HCT116 (cell line): ENCODE data around the gene PAX5. TPM values are rescaled to one million over a fixed set of nuclear protein-coding genes. Genes with fewer than 3 reads are reported as not detected.

Source experiments
- ATAC-seq: fragments of 200-7000 bp; cut with Tn5 transposase; 2 replicates; pipeline ENCODE4 v1.9.1; 2020; ENCODE audit warnings: mild to moderate bottlenecking, moderate library complexity
- BruUV-seq: library from RNA; stranded (reverse); fragments of 400-500 nt; replicated peaks from 2 replicates; lab custom pipeline; 2021; lab: Mats Ljungman, UMichigan
- CTCF ChIA-PET: fragments of 300-600 bp; sonication (Branson Sonifier 250); formaldehyde crosslinking; loops from one replicate; lab custom pipeline; 2021; ENCODE audit warnings: antibody characterized with exemption; lab: Charles Lee
- POLR2A ChIA-PET: fragments of 300-600, 350-600 bp; sonication (Branson Sonifier 250); formaldehyde crosslinking; loops from one replicate; lab custom pipeline; 2021; ENCODE audit warnings: antibody characterized with exemption; lab: Charles Lee
- RAD21 ChIA-PET, 2 experiments: fragments of 300-600 bp; sonication (Branson Sonifier 250); formaldehyde crosslinking; loops; one replicate each; lab custom pipeline; 2023; ENCODE audit warnings: low total read pairs in 2 of 2; ENCODE audit not compliant: uncharacterized antibody in 2 of 2, unreplicated experiment in 2 of 2, low non-redundant PET in 1 of 2; lab: Charles Lee
- DNase-seq: peaks from one replicate; pipeline ENCODE4 v3.0.0-alpha.2; 2010; ENCODE audit warnings: low read depth, low spot score
- H2AFZ ChIP-seq: fragments of 200-600 bp; shearing (Covaris generic), sonication (generic); 2 replicates; pipeline ENCODE4 v1.6.1; 2017; ENCODE audit warnings: low read depth, mixed run types, mixed read lengths, antibody characterized with exemption, low read length; ENCODE audit not compliant: poor library complexity, severe bottlenecking
- H3K27ac ChIP-seq: 2 replicates; pipeline ENCODE4 v1.5.1; 2012; ENCODE audit warnings: low read depth, low read length
- H3K27me3 ChIP-seq: fragments of 200-600 bp; sonication (generic); 2 replicates; pipeline ENCODE4 v1.6.1; 2016; ENCODE audit warnings: mixed run types, low read length, mixed read lengths; ENCODE audit not compliant: insufficient read depth
- H3K36me3 ChIP-seq, 2 experiments: fragments of 200-500 bp in 1 of 2; fragments of 200-600 bp in 1 of 2; sonication (Bioruptor generic) in 1 of 2; sonication (generic) in 1 of 2; 2 replicates each; pipeline versions ENCODE4 v1.5.1 to v1.6.1; 2014 to 2016; ENCODE audit warnings: low read length in 2 of 2, inconsistent platforms in 1 of 2, mixed read lengths in 1 of 2, mixed run types in 1 of 2; ENCODE audit not compliant: insufficient read depth in 2 of 2, control insufficient read depth in 1 of 2
- H3K4me1 ChIP-seq, 2 experiments: fragments of 200-600 bp in 1 of 2; sonication (generic) in 1 of 2; 2 replicates each; pipeline versions ENCODE4 v1.5.1 to v1.6.1; 2012 to 2017; ENCODE audit warnings: low read length in 2 of 2, inconsistent platforms in 1 of 2, mild to moderate bottlenecking in 1 of 2, mixed read lengths in 1 of 2, mixed run types in 1 of 2, moderate library complexity in 1 of 2; ENCODE audit not compliant: insufficient read depth in 2 of 2, control insufficient read depth in 1 of 2
- H3K4me2 ChIP-seq: fragments of 200-600 bp; sonication (generic); 2 replicates; pipeline ENCODE4 v1.6.1; 2017; ENCODE audit warnings: mixed run types, low read length, mixed read lengths
- H3K4me3 ChIP-seq, 2 experiments: fragments of 200-600 bp in 1 of 2; sonication (generic) in 1 of 2; replicated peaks in 1 of 2; 2 replicates each; pipeline ENCODE4 v1.5.1; 2011 to 2016; ENCODE audit warnings: low read length in 2 of 2, control low read depth in 1 of 2, low read depth in 1 of 2, mild to moderate bottlenecking in 1 of 2, mixed read lengths in 1 of 2, mixed run types in 1 of 2
- H3K79me2 ChIP-seq: fragments of 200-600 bp; sonication (generic); 2 replicates; pipeline ENCODE4 v1.6.1; 2017; ENCODE audit warnings: mild to moderate bottlenecking, mixed run types, low read length, moderate library complexity, mixed read lengths; ENCODE audit not compliant: insufficient read depth
- H3K9ac ChIP-seq: fragments of 200-600 bp; sonication (generic); 2 replicates; pipeline ENCODE4 v1.6.1; 2016; ENCODE audit warnings: low read length, mixed read lengths
- H3K9me2 ChIP-seq: fragments of 200-600 bp; sonication (generic), shearing (Covaris generic); 2 replicates; pipeline ENCODE4 v1.6.1; 2017; ENCODE audit warnings: mixed run types, mild to moderate bottlenecking, moderate library complexity; ENCODE audit not compliant: insufficient read depth
- H3K9me3 ChIP-seq, 2 experiments: fragments of 200-500 bp in 1 of 2; fragments of 200-600 bp in 1 of 2; sonication (Bioruptor generic) in 1 of 2; sonication (generic) in 1 of 2; 2 replicates each; pipeline ENCODE4 v1.6.1; 2014 to 2017; ENCODE audit warnings: low read length in 2 of 2, mixed read lengths in 2 of 2, inconsistent platforms in 1 of 2, low read depth in 1 of 2, mild to moderate bottlenecking in 1 of 2, mixed run types in 1 of 2, moderate library complexity in 1 of 2; ENCODE audit not compliant: control insufficient read depth in 1 of 2, insufficient read depth in 1 of 2
- H4K20me1 ChIP-seq: fragments of 200-600 bp; sonication (generic), shearing (Covaris generic); 2 replicates; pipeline ENCODE4 v1.6.1; 2017; ENCODE audit warnings: mixed run types, mild to moderate bottlenecking, moderate library complexity; ENCODE audit not compliant: insufficient read depth
- CBX3 ChIP-seq: IDR thresholded peaks from 2 replicates; pipeline ENCODE4 v1.6.1; 2012; ENCODE audit warnings: low read depth
- CEBPB ChIP-seq: IDR thresholded peaks from 2 replicates; pipeline ENCODE4 v1.6.1; 2012; ENCODE audit warnings: low read depth
- EGR1 ChIP-seq: IDR thresholded peaks from 2 replicates; pipeline ENCODE4 v1.6.1; 2012; ENCODE audit warnings: low read depth
- ELF1 ChIP-seq: IDR thresholded peaks from 2 replicates; pipeline ENCODE4 v1.6.1; 2012; ENCODE audit warnings: low read depth, borderline replicate concordance
- EZH2 ChIP-seq: fragments of 200-600 bp; sonication (generic); IDR thresholded peaks from 2 replicates; pipeline ENCODE4 v1.6.1; 2017; ENCODE audit warnings: antibody characterized with exemption, mixed run types
- EZH2phosphoT487 ChIP-seq: fragments of 200-600 bp; IDR thresholded peaks from 2 replicates; pipeline ENCODE4 v1.6.1; 2018; ENCODE audit warnings: antibody characterized with exemption, borderline replicate concordance
- FOSL1 ChIP-seq: IDR thresholded peaks from 2 replicates; pipeline ENCODE4 v1.6.1; 2012; ENCODE audit warnings: low read depth
- JUND ChIP-seq: IDR thresholded peaks from 2 replicates; pipeline ENCODE4 v1.6.1; 2012
- POLR2A ChIP-seq: IDR thresholded peaks from 2 replicates; pipeline ENCODE4 v1.7.0; 2011; ENCODE audit warnings: borderline replicate concordance; ENCODE audit not compliant: insufficient read depth, insufficient read length; ENCODE audit errors: extremely low read depth
- POLR2AphosphoS5 ChIP-seq: IDR thresholded peaks from 2 replicates; pipeline ENCODE4 v1.6.1; 2011; ENCODE audit warnings: mild to moderate bottlenecking, low read depth, low read length, moderate library complexity
- RAD21 ChIP-seq: IDR thresholded peaks from 2 replicates; pipeline ENCODE4 v1.6.1; 2012; ENCODE audit warnings: low read depth, mild to moderate bottlenecking
- SRF ChIP-seq: IDR thresholded peaks from 2 replicates; pipeline ENCODE4 v1.6.1; 2012; ENCODE audit warnings: low read depth
- ZNF274 ChIP-seq: fragments of 200-500 bp; sonication (Bioruptor generic); IDR thresholded peaks from 2 replicates; pipeline ENCODE4 v1.6.1; 2014; ENCODE audit warnings: mild to moderate bottlenecking, low read depth, low read length, inconsistent platforms
- intact Hi-C: fragments of 100-400 bp; cut with micrococcal nuclease; formaldehyde crosslinking; loops from 2 replicates; pipeline ENCODE4 v1.10.0; 2022
- total RNA-seq: library from RNA; stranded (reverse); gene quantifications from one replicate; pipeline ENCODE4 v1.2.1, GENCODE V29; 2021; ENCODE audit not compliant: unreplicated experiment
- TF ChIP-seq, protein P1 (sequence below): IDR thresholded peaks from 2 replicates; pipeline ENCODE4 v1.6.1; 2012; ENCODE audit warnings: low read depth
- TF ChIP-seq, protein P2 (sequence below): IDR thresholded peaks from 2 replicates; pipeline ENCODE4 v1.6.1; 2012

Gene PAX5
- total RNA-seq, 1 experiment from 2014 or later: 0.17 TPM

DNA sequence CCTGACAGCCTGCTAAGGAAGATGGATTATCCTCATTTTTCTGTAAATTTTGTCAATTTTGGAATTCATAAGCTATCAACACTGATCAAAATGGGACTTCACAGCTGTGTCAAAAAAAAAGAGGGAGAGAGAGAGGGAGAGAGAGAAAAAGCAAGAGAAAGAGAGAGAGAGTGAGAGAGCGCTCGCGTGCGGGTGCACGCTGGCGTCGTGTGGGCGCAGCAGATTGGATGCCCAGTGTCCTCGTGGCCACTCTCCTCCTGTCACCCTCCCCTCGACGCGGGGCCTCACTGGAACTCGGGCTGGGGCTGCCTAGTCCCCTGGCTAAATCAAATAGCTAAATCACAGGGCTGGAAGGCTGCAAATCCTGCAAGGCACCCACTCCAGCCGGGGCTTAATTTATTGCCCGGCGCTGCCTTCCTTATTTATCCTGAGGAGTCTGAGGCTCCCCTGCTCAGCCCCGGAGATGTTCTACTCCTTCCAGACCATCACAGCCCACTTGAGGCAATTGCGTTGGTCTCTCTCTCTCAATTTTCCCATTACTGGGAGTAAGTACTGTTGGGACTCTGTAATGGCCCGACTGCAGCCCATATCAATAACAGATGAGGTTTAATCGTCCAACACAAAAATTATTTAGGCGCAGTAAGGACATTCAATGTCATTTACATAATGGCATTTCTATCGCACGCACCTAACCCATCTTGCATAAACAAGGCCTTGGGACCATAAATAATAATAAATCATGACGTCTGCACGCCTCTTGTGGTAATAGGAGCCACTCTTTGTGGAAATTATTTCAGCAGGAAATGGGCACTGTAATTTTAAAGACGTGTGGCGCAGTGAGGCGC lies 94.2 kb downstream of the PAX5 start:
- CTCF ChIA-PET: no interaction called here
- Histone ChIP-seq H3K9me3 (no peaks in the 10 kb centered on the region), H3K4me3 (no peak overlapping the region), H3K27me3 (no peaks in the 10 kb centered on the region), H3K27ac (no peak overlapping the region), H3K4me2 (no peak overlapping the region), H4K20me1 (no peaks in the 10 kb centered on the region), H3K4me1 (peaks cover 0 to 14% of the 10 kb centered on the region in 2 experiments; a peak in 2 of 4 replicates)
- POLR2A ChIA-PET: no interaction called here
- ATAC-seq: no peak
- DNase-seq: no peak
- BruUV-seq: no TSS peak
- TF ChIP-seq EZH2phosphoT487 (no peak), ELF1 (no peak), EZH2 (no peak), SRF (no peak), POLR2A (no peak), CEBPB (no peak), JUND (no peak), POLR2AphosphoS5 (no peak), EGR1 (no peak), ZNF274 (no peak), CBX3 (no peak), RAD21 (no peak), FOSL1 (no peak)
- TF ChIP-seq, protein P1, sequence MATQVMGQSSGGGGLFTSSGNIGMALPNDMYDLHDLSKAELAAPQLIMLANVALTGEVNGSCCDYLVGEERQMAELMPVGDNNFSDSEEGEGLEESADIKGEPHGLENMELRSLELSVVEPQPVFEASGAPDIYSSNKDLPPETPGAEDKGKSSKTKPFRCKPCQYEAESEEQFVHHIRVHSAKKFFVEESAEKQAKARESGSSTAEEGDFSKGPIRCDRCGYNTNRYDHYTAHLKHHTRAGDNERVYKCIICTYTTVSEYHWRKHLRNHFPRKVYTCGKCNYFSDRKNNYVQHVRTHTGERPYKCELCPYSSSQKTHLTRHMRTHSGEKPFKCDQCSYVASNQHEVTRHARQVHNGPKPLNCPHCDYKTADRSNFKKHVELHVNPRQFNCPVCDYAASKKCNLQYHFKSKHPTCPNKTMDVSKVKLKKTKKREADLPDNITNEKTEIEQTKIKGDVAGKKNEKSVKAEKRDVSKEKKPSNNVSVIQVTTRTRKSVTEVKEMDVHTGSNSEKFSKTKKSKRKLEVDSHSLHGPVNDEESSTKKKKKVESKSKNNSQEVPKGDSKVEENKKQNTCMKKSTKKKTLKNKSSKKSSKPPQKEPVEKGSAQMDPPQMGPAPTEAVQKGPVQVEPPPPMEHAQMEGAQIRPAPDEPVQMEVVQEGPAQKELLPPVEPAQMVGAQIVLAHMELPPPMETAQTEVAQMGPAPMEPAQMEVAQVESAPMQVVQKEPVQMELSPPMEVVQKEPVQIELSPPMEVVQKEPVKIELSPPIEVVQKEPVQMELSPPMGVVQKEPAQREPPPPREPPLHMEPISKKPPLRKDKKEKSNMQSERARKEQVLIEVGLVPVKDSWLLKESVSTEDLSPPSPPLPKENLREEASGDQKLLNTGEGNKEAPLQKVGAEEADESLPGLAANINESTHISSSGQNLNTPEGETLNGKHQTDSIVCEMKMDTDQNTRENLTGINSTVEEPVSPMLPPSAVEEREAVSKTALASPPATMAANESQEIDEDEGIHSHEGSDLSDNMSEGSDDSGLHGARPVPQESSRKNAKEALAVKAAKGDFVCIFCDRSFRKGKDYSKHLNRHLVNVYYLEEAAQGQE: no peak
- TF ChIP-seq, protein P2, sequence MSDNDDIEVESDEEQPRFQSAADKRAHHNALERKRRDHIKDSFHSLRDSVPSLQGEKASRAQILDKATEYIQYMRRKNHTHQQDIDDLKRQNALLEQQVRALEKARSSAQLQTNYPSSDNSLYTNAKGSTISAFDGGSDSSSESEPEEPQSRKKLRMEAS: no peak
- TF ChIP-seq, all 23 proteins: peak for 0
- Histone ChIP-seq H3K9me2 (no peaks in the 10 kb centered on the region), H3K9ac (no peak overlapping the region), H2AFZ (no peak overlapping the region), H3K79me2 (no peaks in the 10 kb centered on the region), H3K36me3 (no peaks in the 10 kb centered on the region)
- intact Hi-C loops: no loop called here
- RAD21 ChIA-PET: no interaction called here
